ENCODE measurements around the gene BRAT1.
"Not testable (repeated sequence)": the region's sequence is repeated elsewhere in the genome, so short reads cannot be mapped to it uniquely, and the experiment has no call there.

BRAT1 gene

GRCh38 chr7:2535872-2536627, 19.3 kb downstream of the BRAT1 start:
- DNase-seq (ENCODE audit: low spot score), result not testable (repeated sequence)

DNA sequence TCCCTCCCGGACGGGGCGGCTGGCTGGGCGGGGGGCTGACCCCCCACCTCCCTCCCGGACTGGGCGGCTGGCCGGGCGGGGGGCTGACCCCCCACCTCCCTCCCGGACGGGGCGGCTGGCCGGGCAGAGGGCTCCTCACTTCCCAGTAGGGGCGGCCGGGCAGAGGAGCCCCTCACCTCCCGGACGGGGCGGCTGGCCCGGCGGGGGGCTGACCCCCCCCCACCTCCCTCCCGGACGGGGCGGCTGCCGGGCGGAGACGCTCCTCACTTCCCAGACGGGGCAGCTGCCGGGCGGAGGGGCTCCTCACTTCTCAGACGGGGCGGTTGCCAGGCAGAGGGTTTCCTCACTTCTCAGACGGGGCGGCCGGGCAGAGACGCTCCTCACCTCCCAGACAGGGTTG, 21.1 kb downstream of the BRAT1 start:
- DNase-seq (ENCODE audit: low spot score), result not testable (repeated sequence)

DNA sequence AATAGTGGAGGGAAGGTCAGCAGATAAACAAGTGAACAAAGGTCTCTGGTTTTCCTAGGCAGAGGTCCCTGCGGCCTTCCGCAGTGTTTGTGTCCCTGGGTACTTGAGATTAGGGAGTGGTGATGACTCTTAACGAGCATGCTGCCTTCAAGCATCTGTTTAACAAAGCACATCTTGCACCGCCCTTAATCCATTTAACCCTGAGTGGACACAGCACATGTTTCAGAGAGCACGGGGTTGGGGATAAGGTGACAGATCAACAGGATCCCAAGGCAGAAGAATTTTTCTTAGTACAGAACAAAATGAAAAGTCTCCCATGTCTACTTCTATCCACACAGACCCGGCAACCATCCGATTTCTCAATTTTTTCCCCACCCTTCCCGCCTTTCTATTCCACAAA, 21.8 kb downstream of the BRAT1 start:
- not testable (repeated sequence) for DNase-seq (ENCODE audit: low spot score)

- DNase-seq (ENCODE audit: low spot score), result not testable (repeated sequence)
Measured at GRCh38 chr7:2532816-2533215, 22.5 kb downstream of the BRAT1 start.

DNA sequence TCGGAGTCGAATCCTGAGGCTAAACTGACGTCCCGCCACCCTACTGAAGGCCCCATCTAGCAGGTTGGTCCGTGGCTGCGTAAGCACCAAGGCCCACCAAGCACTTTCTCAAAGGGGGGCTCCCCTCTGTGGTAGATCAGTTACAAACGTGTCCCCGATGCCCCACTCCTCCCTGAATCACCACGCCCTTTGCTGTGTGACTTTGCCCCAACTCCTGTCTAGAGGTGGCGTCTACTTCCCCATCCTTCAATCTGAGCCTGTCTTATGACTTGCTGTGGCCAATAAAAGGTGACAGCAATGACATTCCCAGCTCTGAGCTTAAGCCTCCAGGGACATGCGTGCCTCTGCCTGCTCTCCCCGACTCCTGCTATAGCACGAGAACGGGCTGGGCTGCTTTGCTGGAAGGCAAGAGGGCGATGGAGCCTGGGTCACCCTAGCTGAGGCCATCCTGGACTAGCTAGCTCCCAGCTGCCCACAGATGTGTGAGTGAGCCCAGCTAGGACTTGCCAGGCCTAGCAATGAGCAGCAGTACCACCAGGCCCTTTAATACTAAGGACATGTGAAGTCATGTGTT, 23.0 kb downstream of the BRAT1 start:
- not testable (repeated sequence) for DNase-seq (ENCODE audit: low spot score)

- not testable (repeated sequence) for DNase-seq (ENCODE audit: low spot score)
Measured at GRCh38 chr7:2531796-2532110, 23.6 kb downstream of the BRAT1 start.

DNA sequence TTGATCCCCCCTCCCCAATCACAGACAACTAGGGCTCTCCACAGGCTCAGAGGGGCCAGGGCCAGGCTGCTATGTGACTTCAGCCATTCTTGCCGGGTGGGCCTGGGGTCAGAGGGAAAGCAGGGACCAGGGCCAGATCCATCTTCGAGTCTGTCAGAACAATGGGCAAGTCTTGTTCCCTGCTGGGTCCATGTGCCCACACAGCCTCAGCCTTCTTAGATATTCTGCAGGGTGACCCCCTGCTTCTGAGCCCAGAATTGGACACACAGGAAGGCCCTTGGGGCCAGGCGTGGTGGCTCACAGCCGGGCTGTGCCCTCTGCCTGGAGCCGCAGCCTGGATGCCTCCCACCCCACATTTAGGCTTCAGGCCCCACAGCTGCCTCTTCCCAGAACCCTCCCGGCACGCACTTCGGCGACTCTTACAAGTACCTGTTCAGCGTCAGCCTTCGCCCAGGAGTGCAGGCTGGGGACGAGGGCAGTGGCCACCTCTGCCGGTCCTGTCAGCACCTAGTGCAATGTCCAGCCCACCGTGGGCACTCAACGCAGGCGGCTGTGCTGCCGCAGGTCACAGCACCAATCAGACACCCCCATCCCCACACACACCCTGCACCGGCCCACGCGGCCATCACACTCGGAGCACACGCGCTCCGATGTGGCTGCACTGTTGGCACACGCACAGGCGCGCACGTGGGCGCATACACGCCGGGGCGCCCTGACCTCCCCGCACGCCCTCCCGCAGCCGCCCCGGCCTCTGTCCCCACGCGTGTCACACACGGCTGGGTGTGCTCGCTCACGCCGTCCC, 24.1 kb downstream of the BRAT1 start:
- DNase-seq (ENCODE audit: low spot score), result not testable (repeated sequence)

GRCh38 chr7:2530071-2530987, 25.0 kb downstream of the BRAT1 start:
- no peak for DNase-seq (ENCODE audit: low spot score)

DNA sequence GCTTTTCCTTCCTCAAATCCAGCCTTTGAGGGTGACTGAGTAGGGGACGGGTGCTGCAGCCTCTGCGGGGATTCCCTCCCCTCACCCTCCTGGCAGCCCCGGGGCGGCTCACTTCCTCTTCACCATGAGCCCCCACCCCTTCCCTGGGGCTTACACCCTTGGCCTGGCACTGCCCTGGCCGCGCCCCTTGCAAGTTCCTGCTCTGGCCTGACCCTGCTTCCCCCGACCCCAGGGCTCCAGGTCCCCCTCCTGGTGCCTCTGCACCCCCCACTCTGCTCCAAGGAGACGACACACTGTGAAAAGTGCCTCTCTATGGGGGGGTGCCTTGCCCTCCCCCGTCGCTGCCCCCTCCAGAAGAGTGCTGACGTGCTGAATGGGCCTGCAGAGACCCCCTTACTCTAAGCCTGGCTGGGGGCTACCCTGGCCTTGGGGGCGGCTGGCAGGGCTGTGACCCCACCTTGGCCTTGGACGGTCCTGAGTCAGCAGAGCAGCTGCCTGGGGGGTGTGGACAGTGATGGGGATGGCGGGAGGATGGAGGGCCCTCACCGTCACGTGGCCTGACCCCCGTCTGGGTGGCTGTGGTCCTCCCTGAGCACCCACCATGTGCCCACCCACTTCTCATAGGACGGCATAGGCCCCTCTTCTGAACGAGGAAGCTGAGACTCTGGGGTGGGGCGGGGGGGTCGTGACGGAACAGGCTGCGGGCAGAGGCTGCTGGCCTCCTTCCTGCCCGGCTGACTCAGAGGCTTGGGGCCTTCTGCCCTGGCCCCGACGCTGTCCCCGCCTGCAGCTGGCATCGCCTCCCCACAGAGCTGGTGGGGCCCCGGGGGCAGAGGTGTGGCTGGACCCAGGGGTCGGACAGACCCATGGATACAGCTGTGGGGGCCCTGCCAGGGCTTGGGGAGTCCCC, 25.9 kb downstream of the BRAT1 start:
- no peak for DNase-seq (ENCODE audit: low spot score)

- no peak for DNase-seq (ENCODE audit: low spot score)
Measured at GRCh38 chr7:2528481-2529095, 26.7 kb downstream of the BRAT1 start.

DNA sequence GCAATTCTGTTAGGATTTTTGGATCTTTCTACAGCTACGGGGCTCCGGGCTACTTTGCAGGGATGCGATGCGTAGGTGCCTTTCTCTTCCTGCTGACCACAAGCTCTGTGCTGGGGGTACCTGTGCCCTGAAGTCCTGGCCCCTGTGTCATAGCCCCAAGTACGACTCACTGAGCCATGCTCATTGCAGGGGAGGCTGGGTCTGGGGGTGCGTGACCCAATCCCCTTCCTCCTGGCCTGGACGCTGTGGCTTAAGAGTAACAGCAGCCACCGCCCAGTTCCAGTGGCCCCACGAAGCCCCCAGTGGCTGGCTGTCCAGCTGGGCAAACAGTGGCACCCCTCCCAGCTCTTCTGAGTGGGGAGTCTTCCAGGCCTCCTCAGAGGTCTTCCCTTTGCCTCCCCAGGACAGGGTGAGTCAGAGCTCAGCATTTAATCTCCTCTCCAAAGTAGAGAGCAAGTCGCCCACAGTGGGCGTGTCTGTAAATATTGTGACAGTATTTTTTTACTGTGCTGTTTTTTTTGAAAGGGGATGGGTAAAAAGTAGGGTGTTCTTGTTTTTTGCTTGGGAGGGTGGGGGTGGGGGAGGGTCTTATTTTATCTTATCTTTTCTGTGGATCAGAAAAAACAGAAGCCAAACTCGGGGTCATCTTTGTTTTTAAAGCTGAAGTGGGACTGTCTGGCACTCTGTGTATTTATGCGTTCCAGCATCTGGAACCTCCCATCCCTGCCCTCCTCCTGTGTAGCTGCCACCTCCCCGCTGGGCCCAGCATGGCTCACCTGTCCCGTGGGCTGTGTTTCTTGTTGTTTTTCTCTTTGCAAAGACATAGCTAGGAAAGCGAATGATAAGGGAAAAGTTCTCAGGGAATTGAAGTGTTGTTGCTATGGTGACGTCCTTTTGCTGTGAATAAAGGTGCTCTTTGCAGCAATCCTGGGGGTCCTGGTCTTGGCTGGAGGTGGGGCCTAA, 27.5 kb downstream of the BRAT1 start:
- DNase-seq (ENCODE audit: low spot score), result no peak

DNA sequence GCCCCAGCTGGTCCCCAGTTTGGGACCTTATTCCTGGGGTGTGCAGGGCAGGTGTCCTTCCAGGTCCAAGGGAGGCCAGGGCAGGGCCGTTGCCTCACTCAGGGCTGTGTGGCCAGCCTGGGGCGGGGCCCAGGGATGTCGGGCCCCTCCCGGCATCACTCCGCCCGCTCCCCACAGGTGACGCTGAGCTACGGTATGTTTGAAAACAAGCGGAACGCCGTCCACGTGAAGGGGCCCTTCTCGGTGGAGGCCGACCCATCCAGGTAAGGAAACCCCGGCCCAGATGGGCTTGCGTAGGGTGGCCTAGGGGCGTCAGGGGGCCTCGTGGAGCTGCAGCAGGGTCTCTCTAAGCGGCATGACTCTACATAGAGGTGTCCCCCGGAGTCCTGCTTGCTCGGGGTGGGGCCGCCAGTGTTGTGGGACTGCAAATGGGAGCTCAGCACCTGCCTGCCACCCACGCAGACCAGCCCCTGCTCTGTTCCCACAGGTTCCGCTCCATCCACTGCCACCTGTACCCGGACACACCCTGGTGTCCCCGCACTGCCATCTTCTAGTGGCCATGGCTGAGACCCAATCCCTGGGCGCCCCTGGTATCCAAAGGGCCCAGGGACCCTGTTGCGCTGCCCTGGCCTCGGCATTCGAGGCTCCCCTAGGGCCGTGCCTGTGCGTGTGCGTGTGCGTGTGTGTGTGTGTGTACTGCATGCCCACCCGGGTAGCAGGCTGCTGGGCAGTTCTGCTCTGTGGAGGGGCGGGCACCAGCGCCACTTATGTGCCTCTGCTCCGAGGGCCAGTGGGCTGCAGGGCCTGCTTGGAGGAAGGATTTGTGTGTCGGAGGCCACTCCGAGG, 28.4 kb downstream of the BRAT1 start:
- no peak for DNase-seq (ENCODE audit: low spot score)

GRCh38 chr7:2525658-2526630, 29.4 kb downstream of the BRAT1 start:
- no peak for DNase-seq (ENCODE audit: low spot score)

DNA sequence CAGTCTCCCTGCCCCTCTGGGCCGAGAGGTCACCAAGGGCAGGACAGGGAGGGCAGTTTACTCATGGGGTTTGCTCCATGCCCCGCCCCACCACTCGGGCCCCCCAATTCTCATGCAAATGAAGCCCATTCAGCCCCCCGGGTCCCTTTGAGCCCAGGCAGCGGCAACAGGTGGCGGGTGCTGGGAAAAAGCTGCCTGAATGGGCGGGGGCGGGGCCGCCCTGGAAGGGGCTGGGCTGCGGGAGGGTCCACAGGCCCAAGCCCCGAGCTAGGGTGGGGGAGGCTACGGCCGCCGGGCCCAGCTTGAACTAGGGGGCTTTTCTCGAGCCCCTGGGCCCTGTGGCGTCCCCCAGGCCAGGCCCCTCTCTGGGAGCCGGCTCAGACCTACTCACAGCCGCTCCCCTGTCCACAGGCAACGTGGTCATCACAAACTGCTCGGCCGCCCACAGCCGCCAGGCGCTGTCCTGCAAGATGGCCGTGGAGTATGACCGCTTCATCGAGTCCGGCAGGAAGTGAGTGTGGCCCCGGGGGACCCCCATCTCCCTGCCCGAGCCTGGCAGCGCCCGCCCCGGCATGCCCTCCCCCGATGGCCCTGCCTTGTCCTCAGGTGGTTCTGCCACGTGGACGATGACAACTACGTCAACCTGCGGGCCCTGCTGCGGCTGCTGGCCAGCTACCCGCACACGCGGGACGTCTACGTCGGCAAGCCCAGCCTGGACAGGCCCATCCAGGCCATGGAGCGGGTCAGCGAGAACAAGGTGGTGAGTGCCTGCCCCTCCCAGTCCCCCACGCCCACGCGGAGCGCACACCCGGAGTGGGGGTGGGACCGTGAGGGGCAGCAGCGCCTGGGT, 30.3 kb downstream of the BRAT1 start:
- DNase-seq (ENCODE audit: low spot score), result no peak

- DNase-seq (ENCODE audit: low spot score), result no peak
Measured at GRCh38 chr7:2523941-2524807, 31.1 kb downstream of the BRAT1 start.

Measured in hematopoietic multipotent progenitor cell treated with erythropoietin and hydrocortisone succinate and interleukin-3 and kit ligand, for 17 days (in vitro differentiated cells).